Measurements from ENCODE around the gene CYP2E1. TPM values are rescaled to one million over a fixed set of nuclear protein-coding genes. Genes with fewer than 3 reads are reported as not detected.

Gene CYP2E1
- total RNA-seq, 1 experiment from 2014 or later = 1.0 TPM

DNA sequence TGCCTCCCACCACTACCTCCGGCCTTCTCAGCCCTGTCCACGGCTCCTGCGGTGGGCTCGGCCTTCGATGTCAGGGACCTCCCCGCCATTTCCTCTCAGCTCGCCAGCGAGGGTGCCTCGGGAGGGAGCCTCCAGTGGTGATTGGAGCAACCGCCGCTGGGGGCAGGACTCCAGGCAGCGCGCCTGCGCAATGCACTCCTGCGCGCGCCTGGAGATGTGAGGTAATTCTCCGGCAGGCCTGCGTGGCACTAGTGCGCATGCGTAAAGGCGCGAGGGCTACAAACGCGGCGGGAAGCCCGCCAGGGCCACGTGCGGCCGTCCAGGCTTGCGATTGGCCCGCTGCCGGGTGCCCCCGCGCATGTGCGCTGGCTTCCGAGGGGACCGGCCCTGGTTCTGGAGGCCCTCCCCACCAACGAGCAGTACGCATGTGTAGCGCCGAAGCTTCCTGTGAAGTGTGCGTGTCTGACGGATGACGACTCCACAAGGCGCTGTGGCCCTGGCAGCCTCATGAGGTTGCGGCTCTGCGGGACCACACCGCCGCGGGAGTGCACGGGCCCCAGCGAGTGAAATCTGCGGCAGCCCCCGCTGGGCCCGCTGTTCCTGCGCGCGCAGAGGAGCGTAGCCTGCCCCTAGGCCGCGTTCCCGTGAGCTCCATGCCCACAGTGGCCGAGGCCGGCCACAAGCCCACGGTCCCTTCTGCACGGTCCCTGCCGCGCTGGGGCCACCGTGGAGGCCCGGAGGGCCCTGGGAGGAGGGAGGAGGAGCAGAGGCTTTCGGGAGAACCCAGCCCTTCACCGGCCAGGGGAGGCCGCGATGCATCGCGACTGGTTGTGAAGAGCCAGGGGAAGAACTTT lies 38.5 kb downstream of the CYP2E1 start, which contains the start of gene SYCE1:
Gene SYCE1, minus strand, starts transcription at position 143 of the 854 bp plus-strand sequence. Its CDS starts 54 bp downstream, at position 89.
- ChIA-PET CTCF (no interaction called here), POLR2A (interaction anchor here (0.6 kb wide), 1 partner anchor 177 kb away, joined by 3 read pairs; no protein-coding TSS in a partner anchor)
- Mint-ChIP-seq H3K27ac (no peak within 1 kb of the TSS), H3K27me3 (ENCODE audit: low read depth) (peaks cover 3% of the 10 kb centered on the region), H3K4me3 (no peak within 1 kb of the TSS), H3K9me3 (peaks cover 48% of the 10 kb centered on the region), H3K36me3 (peaks cover 38% of the 10 kb centered on the region), H3K4me1 (no peaks in the 10 kb centered on the region)
- no peak for ATAC-seq
- no peak for DNase-seq (ENCODE audit: low spot score)
- no peak for TF ChIP-seq JUN (CRISPR knock-in tag; IDR thresholded peaks at IDR 0.05)
- no peak for TF ChIP-seq GABPB1 (CRISPR knock-in tag; IDR thresholded peaks at IDR 0.05)
- no peak for TF ChIP-seq ZNF138 (CRISPR knock-in tag; conservative IDR thresholded peaks at IDR 0.05)
- no peak for TF ChIP-seq EMX1 (CRISPR knock-in tag; IDR thresholded peaks at IDR 0.05)
- no peak for TF ChIP-seq FOXP1 (CRISPR knock-in tag; IDR thresholded peaks at IDR 0.05; ENCODE audit: borderline replicate concordance)
- TF ChIP-seq CBFB (CRISPR knock-in tag; IDR thresholded peaks at IDR 0.05; ENCODE audit: low read depth) = no peak
- no peak for TF ChIP-seq ZNF671 (CRISPR knock-in tag; IDR thresholded peaks at IDR 0.05)
- TF ChIP-seq RORB (CRISPR knock-in tag; IDR thresholded peaks at IDR 0.05) = no peak
- TF ChIP-seq, protein P1, sequence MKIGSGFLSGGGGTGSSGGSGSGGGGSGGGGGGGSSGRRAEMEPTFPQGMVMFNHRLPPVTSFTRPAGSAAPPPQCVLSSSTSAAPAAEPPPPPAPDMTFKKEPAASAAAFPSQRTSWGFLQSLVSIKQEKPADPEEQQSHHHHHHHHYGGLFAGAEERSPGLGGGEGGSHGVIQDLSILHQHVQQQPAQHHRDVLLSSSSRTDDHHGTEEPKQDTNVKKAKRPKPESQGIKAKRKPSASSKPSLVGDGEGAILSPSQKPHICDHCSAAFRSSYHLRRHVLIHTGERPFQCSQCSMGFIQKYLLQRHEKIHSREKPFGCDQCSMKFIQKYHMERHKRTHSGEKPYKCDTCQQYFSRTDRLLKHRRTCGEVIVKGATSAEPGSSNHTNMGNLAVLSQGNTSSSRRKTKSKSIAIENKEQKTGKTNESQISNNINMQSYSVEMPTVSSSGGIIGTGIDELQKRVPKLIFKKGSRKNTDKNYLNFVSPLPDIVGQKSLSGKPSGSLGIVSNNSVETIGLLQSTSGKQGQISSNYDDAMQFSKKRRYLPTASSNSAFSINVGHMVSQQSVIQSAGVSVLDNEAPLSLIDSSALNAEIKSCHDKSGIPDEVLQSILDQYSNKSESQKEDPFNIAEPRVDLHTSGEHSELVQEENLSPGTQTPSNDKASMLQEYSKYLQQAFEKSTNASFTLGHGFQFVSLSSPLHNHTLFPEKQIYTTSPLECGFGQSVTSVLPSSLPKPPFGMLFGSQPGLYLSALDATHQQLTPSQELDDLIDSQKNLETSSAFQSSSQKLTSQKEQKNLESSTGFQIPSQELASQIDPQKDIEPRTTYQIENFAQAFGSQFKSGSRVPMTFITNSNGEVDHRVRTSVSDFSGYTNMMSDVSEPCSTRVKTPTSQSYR (CRISPR knock-in tag; IDR thresholded peaks at IDR 0.05) = no peak

DNA sequence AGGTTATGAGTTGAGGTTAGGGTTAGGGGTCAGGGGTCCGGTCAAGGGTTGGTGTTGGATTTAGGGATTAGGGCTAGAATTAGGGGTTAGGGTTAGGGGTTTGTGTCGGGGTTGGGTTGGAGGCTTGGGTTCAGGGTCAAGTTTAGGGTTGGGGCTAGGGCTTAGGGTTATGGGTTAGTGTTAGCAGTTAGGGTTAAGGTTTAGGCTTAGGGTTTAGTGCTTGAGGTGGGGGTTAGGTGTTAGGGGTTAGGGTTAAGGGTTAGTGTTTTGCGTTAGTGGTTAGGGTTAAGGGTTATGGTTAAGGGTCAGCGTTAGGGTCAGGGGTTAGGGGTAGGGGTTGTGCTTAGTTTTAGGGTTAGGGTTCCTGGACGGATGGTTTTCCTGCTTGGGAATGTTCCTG lies 40.0 kb downstream of the CYP2E1 start:
- ChIA-PET CTCF (no interaction called here), POLR2A (no interaction called here)
- ATAC-seq = no peak
- Mint-ChIP-seq H3K4me3 (no peak overlapping the region), H3K27ac (no peak overlapping the region), H3K9me3 (peaks cover 37% of the 10 kb centered on the region), H3K27me3 (ENCODE audit: low read depth) (peaks cover 7% of the 10 kb centered on the region; the same call in 1 of the 2 replicates), H3K4me1 (no peaks in the 10 kb centered on the region), H3K36me3 (peaks cover 30% of the 10 kb centered on the region)
- DNase-seq (ENCODE audit: low spot score) = no peak
- no peak for TF ChIP-seq MXD4 (CRISPR knock-in tag; IDR thresholded peaks at IDR 0.05; ENCODE audit: borderline replicate concordance)
- TF ChIP-seq, protein P2, sequence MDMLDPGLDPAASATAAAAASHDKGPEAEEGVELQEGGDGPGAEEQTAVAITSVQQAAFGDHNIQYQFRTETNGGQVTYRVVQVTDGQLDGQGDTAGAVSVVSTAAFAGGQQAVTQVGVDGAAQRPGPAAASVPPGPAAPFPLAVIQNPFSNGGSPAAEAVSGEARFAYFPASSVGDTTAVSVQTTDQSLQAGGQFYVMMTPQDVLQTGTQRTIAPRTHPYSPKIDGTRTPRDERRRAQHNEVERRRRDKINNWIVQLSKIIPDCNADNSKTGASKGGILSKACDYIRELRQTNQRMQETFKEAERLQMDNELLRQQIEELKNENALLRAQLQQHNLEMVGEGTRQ (CRISPR knock-in tag; IDR thresholded peaks at IDR 0.05) = no peak
- TF ChIP-seq, protein P3, sequence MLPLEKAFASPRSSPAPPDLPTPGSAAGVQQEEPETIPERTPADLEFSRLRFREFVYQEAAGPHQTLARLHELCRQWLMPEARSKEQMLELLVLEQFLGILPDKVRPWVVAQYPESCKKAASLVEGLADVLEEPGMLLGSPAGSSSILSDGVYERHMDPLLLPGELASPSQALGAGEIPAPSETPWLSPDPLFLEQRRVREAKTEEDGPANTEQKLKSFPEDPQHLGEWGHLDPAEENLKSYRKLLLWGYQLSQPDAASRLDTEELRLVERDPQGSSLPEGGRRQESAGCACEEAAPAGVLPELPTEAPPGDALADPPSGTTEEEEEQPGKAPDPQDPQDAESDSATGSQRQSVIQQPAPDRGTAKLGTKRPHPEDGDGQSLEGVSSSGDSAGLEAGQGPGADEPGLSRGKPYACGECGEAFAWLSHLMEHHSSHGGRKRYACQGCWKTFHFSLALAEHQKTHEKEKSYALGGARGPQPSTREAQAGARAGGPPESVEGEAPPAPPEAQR (CRISPR knock-in tag; IDR thresholded peaks at IDR 0.05) = no peak
- no peak for TF ChIP-seq TCF7 (CRISPR knock-in tag; IDR thresholded peaks at IDR 0.05; ENCODE audit: low read depth)
- TF ChIP-seq EMX1 (CRISPR knock-in tag; IDR thresholded peaks at IDR 0.05) = no peak
- no peak for TF ChIP-seq CREB1 (CRISPR knock-in tag; IDR thresholded peaks at IDR 0.05)
- TF ChIP-seq PRRX2 (CRISPR knock-in tag; IDR thresholded peaks at IDR 0.05) = no peak
- TF ChIP-seq, protein P4, sequence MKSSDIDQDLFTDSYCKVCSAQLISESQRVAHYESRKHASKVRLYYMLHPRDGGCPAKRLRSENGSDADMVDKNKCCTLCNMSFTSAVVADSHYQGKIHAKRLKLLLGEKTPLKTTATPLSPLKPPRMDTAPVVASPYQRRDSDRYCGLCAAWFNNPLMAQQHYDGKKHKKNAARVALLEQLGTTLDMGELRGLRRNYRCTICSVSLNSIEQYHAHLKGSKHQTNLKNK (CRISPR knock-in tag; IDR thresholded peaks at IDR 0.05) = no peak
- TF ChIP-seq, protein P5, sequence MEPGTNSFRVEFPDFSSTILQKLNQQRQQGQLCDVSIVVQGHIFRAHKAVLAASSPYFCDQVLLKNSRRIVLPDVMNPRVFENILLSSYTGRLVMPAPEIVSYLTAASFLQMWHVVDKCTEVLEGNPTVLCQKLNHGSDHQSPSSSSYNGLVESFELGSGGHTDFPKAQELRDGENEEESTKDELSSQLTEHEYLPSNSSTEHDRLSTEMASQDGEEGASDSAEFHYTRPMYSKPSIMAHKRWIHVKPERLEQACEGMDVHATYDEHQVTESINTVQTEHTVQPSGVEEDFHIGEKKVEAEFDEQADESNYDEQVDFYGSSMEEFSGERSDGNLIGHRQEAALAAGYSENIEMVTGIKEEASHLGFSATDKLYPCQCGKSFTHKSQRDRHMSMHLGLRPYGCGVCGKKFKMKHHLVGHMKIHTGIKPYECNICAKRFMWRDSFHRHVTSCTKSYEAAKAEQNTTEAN (CRISPR knock-in tag; IDR thresholded peaks at IDR 0.05) = no peak
- TF ChIP-seq, protein P6, sequence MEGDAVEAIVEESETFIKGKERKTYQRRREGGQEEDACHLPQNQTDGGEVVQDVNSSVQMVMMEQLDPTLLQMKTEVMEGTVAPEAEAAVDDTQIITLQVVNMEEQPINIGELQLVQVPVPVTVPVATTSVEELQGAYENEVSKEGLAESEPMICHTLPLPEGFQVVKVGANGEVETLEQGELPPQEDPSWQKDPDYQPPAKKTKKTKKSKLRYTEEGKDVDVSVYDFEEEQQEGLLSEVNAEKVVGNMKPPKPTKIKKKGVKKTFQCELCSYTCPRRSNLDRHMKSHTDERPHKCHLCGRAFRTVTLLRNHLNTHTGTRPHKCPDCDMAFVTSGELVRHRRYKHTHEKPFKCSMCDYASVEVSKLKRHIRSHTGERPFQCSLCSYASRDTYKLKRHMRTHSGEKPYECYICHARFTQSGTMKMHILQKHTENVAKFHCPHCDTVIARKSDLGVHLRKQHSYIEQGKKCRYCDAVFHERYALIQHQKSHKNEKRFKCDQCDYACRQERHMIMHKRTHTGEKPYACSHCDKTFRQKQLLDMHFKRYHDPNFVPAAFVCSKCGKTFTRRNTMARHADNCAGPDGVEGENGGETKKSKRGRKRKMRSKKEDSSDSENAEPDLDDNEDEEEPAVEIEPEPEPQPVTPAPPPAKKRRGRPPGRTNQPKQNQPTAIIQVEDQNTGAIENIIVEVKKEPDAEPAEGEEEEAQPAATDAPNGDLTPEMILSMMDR (IDR thresholded peaks at IDR 0.05) = no peak
- no peak for TF ChIP-seq ZNF671 (CRISPR knock-in tag; IDR thresholded peaks at IDR 0.05)
- no peak for TF ChIP-seq TEAD1 (CRISPR knock-in tag; IDR thresholded peaks at IDR 0.05)
- no peak for TF ChIP-seq ZNF396 (CRISPR knock-in tag; IDR thresholded peaks at IDR 0.05; ENCODE audit: borderline replicate concordance)

Data from WTC11 (cell line).